ENCODE measurements around the gene RSPH9.

DNA sequence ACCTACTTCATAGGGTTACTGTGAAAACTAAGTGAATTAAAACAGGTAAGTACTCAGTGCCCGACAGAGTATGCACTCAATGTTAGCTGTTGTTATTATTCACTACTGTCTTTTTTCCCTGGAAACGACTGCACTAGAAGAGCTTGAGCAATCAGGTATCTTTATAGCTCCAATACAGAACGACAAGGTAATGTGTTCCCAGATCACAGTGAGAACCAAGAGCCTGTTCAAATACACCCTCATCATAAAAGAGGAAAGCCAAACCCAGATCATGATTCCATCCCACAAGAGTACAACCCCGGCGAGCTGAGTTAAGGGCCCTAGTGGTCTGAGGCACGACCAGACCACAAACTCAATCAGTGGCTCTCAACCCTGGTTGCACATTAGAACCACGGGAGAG, 32.9 kb downstream of the RSPH9 start:
- TF ChIP-seq, protein P1, sequence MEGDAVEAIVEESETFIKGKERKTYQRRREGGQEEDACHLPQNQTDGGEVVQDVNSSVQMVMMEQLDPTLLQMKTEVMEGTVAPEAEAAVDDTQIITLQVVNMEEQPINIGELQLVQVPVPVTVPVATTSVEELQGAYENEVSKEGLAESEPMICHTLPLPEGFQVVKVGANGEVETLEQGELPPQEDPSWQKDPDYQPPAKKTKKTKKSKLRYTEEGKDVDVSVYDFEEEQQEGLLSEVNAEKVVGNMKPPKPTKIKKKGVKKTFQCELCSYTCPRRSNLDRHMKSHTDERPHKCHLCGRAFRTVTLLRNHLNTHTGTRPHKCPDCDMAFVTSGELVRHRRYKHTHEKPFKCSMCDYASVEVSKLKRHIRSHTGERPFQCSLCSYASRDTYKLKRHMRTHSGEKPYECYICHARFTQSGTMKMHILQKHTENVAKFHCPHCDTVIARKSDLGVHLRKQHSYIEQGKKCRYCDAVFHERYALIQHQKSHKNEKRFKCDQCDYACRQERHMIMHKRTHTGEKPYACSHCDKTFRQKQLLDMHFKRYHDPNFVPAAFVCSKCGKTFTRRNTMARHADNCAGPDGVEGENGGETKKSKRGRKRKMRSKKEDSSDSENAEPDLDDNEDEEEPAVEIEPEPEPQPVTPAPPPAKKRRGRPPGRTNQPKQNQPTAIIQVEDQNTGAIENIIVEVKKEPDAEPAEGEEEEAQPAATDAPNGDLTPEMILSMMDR (IDR thresholded peaks at IDR 0.05), result no peak
- TF ChIP-seq POLR2AphosphoS5 (IDR thresholded peaks at IDR 0.05) (no peak), POLR2A (IDR thresholded peaks at IDR 0.05) (no peak), EP300 (IDR thresholded peaks at IDR 0.05) (no peak)

Data from suprapubic skin (tissue), 4 donors.